HPDE6-E6E7 (cell line): ENCODE measurements around the gene AGAP2.
"Not testable (repeated sequence)": the region's sequence is repeated elsewhere in the genome, so short reads cannot be mapped to it uniquely, and the experiment has no call there.

ENCODE experiments used
- DNase-seq: peaks from one replicate; pipeline ENCODE4 v3.0.0; 2011; ENCODE audit warnings: missing footprints; ENCODE audit errors: extremely low spot score

The AGAP2 gene

GRCh38 chr12:57722716-57723629 is 15.6 kb downstream of the AGAP2 start:
- no peak for DNase-seq

- DNase-seq: not testable (repeated sequence)
These were observed 16.5 kb downstream of the AGAP2 start for GRCh38 chr12:57721846-57722608.

GRCh38 chr12:57720606-57721595 is 17.6 kb downstream of the AGAP2 start:
- no peak for DNase-seq

- DNase-seq: no peak
These were observed 18.6 kb downstream of the AGAP2 start for GRCh38 chr12:57719777-57720605.

GRCh38 chr12:57718641-57719528 is 19.7 kb downstream of the AGAP2 start:
- no peak for DNase-seq

- no peak for DNase-seq
These were observed 20.5 kb downstream of the AGAP2 start for GRCh38 chr12:57717846-57718640.

- no peak for DNase-seq
These were observed 21.4 kb downstream of the AGAP2 start for GRCh38 chr12:57717131-57717530.

- DNase-seq: no peak
These were observed 22.2 kb downstream of the AGAP2 start for GRCh38 chr12:57716305-57716704.

GRCh38 chr12:57715786-57716185 is 22.8 kb downstream of the AGAP2 start:
- DNase-seq: no peak

- DNase-seq: not testable (repeated sequence)
These were observed 23.4 kb downstream of the AGAP2 start for GRCh38 chr12:57715036-57715748.

- DNase-seq: no peak
These were observed 25.3 kb downstream of the AGAP2 start for GRCh38 chr12:57713209-57713608.

GRCh38 chr12:57712701-57713100 is 25.8 kb downstream of the AGAP2 start:
- no peak for DNase-seq

- DNase-seq: no peak
These were observed 30.2 kb downstream of the AGAP2 start for GRCh38 chr12:57708296-57708695.

- no peak for DNase-seq
These were observed 31.3 kb downstream of the AGAP2 start for GRCh38 chr12:57707250-57707649.

- no peak for DNase-seq
These were observed 38.2 kb downstream of the AGAP2 start for GRCh38 chr12:57700317-57700716.

- no peak for DNase-seq
These were observed 40.1 kb downstream of the AGAP2 start for GRCh38 chr12:57698414-57698813.

- no peak for DNase-seq
These were observed 41.5 kb downstream of the AGAP2 start for GRCh38 chr12:57697076-57697475.

- no peak for DNase-seq
These were observed 42.6 kb downstream of the AGAP2 start for GRCh38 chr12:57695770-57696432.
